Subcutaneous abdominal adipose tissue (tissue), 5 donors: ENCODE measurements around the gene LIX1L.
A peak's percentile ranks its signal among the peaks of the same experiment; 100 is the strongest.
"Not testable (repeated sequence)": the region's sequence is repeated elsewhere in the genome, so short reads cannot be mapped to it uniquely, and the experiment has no call there.

Source experiments
- H3K27ac ChIP-seq: one replicate; pipeline ENCODE4 v1.7.0; 2013; ENCODE audit warnings: low read depth, mild to moderate bottlenecking, inconsistent platforms, low read length, moderate library complexity
- H3K27me3 ChIP-seq, 5 donors: one replicate each; pipeline ENCODE4 v1.7.0; 2013; ENCODE audit warnings: low read length in 5 of 5, inconsistent platforms in 1 of 5; ENCODE audit not compliant: control insufficient read depth in 5 of 5, insufficient read depth in 4 of 5
- H3K36me3 ChIP-seq, 5 donors: one replicate each; pipeline ENCODE4 v1.7.0; 2013; ENCODE audit warnings: low read length in 5 of 5; ENCODE audit not compliant: control insufficient read depth in 5 of 5, insufficient read depth in 5 of 5
- H3K4me1 ChIP-seq, 5 donors: one replicate each; pipeline ENCODE4 v1.7.0; 2013; ENCODE audit warnings: low read length in 5 of 5, mild to moderate bottlenecking in 3 of 5, moderate library complexity in 1 of 5; ENCODE audit not compliant: control insufficient read depth in 5 of 5, insufficient read depth in 5 of 5
- H3K4me3 ChIP-seq, 5 donors: one replicate each; pipeline ENCODE4 v1.7.0; 2013; ENCODE audit warnings: low read length in 5 of 5, low read depth in 1 of 5
- H3K9ac ChIP-seq, 5 donors: one replicate each; pipeline ENCODE4 v1.7.0; 2013; ENCODE audit warnings: low read length in 5 of 5, mild to moderate bottlenecking in 4 of 5, moderate library complexity in 3 of 5
- H3K9me3 ChIP-seq, 5 donors: one replicate each; pipeline ENCODE4 v1.7.0; 2013; ENCODE audit warnings: low read length in 5 of 5; ENCODE audit not compliant: control insufficient read depth in 5 of 5
- donor health status: healthy.
- donor health status: healthy.
- donor health status: healthy.
- donor health status: healthy.
- donor health status: healthy.

The LIX1L gene

DNA sequence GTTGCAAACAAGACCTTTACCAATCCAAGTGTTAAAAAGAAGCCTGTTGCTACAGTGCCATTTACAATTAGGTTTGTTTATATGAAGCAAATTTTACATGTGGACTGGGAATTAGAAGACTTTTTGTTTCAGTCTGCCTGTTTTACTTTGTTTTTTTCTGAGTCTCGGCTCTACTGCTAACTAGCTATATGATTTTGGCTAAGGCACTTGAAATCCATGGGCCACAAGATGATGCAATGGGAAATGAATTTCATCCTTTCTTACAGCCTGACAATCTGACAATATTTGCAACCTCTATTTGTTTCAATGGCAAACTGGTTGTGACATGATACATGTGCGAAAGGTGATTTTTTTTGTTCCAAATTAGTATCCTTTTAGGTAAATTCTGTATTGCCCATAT, 35.6 kb downstream of the LIX1L start:
- Histone ChIP-seq H3K36me3 (peaks cover 0 to 13% (median 2%) of the 10 kb centered on the region in 5 donors), H3K27me3 (no peaks in the 10 kb centered on the region), H3K4me3 (no peak overlapping the region), H3K9me3 (no peaks in the 10 kb centered on the region), H3K4me1 (peaks cover 12 to 36% (median 33%) of the 10 kb centered on the region in 5 donors), H3K27ac (no peak overlapping the region), H3K9ac (no peak overlapping the region)

- not testable (repeated sequence) for H3K27ac ChIP-seq, H3K9me3 ChIP-seq, H3K9ac ChIP-seq, H3K27me3 ChIP-seq, H3K4me3 ChIP-seq
- peaks cover 11 to 29% (median 26%) of the 10 kb centered on the region in 5 donors for H3K4me1 ChIP-seq
- H3K36me3 ChIP-seq, result peaks cover 1 to 20% (median 7%) of the 10 kb centered on the region in 5 donors
Observed at GRCh38 chr1:145920297-145920696, 37.5 kb downstream of the LIX1L start.

DNA sequence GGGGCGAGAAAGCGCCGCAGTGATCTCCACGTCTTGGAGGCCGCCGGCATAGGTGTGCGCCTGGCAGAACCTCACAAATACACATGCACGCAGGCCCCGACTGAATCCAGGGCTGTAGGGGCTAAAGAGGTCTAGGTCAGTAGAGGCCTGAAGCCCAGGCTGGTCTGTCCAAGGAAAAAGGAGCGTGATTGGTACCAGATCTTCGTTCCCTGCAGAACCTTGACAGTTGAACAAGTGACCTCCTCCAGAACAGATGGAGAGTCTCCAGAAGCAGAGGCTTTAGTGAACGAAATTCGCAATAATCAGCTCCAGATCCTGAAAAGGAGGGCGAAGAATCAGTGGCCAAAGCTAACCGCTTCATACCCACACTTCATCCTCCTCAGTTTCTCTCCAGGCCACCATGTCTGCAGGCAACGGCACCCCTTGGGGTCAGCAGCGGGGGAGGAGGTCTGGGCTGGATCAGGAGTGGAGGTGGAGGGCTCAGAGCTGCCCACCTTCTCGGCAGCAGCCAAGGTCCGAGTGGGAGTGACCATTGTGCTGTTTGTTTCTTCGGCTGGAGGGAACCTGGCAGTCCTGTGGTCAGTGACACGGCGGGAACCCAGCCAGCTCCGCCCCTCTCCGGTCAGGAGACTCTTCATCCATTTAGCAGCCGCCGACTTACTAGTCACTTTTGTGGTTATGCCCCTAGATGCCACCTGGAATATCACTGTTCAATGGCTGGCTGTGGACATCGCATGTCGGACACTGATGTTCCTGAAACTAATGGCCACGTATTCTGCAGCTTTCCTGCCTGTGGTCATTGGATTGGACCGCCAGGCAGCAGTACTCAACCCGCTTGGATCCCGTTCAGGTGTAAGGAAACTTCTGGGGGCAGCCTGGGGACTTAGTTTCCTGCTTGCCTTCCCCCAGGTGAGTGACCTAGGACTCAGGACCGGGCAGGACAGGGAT, 38.6 kb downstream of the LIX1L start:
- peaks cover 6 to 28% (median 9%) of the 10 kb centered on the region in 5 donors for H3K36me3 ChIP-seq
- H3K9me3 ChIP-seq, result no peaks in the 10 kb centered on the region
- H3K4me1 ChIP-seq, result peaks cover 11 to 29% (median 26%) of the 10 kb centered on the region in 5 donors
- peak overlapping the region; percentile 77 for H3K27ac ChIP-seq
- H3K27me3 ChIP-seq, result no peaks in the 10 kb centered on the region
- H3K9ac ChIP-seq, result peak overlapping the region in 4 of 5 donors; percentile 82 to 100 (median 98)
- H3K4me3 ChIP-seq, result peak overlapping the region; percentile 90 to 100 (median 99)

- H3K27ac ChIP-seq, result peak within 1 kb of the TSS; percentile 77
- peaks cover 6 to 33% (median 11%) of the 10 kb centered on the region in 5 donors for H3K36me3 ChIP-seq
- H3K27me3 ChIP-seq, result no peaks in the 10 kb centered on the region
- peaks cover 11 to 29% (median 26%) of the 10 kb centered on the region in 5 donors for H3K4me1 ChIP-seq
- peak within 1 kb of the TSS; percentile 90 to 100 (median 99) for H3K4me3 ChIP-seq
- H3K9ac ChIP-seq, result peak within 1 kb of the TSS; percentile 82 to 100 (median 96)
- H3K9me3 ChIP-seq, result no peaks in the 10 kb centered on the region
Observed at GRCh38 chr1:145918144-145918991, 39.4 kb downstream of the LIX1L start, which contains the start of gene PEX11B. PEX11B (minus strand) TSS chr1:145918717; CDS start chr1:145918688, 29 bp downstream.

DNA sequence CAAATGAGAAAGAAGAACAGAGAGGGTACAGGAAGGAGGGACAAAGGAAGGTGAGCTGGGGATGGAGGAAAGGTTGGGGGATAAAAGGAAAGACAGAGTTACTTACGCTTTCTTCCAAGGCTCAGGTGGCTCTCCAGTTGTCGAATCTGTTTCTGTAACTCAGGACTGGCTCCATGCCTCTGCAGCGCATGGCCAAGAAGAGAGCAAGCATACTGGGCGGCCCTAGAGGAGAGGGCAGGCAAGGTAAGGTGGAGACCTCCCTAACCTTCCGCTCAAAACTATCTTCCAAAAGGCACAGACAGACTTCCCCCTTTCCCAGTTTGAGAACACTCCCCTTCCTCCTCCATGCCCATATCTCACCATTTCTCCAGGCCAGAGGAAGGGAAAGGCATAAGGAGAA, 40.2 kb downstream of the LIX1L start:
- peak overlapping the region; percentile 54 for H3K27ac ChIP-seq
- peaks cover 11 to 29% (median 26%) of the 10 kb centered on the region in 5 donors for H3K4me1 ChIP-seq
- no peaks in the 10 kb centered on the region for H3K9me3 ChIP-seq
- H3K9ac ChIP-seq, result peak overlapping the region; percentile 82 to 100 (median 96)
- no peaks in the 10 kb centered on the region for H3K27me3 ChIP-seq
- H3K4me3 ChIP-seq, result peak overlapping the region; percentile 90 to 100 (median 99)
- peaks cover 6 to 41% (median 11%) of the 10 kb centered on the region in 5 donors for H3K36me3 ChIP-seq

DNA sequence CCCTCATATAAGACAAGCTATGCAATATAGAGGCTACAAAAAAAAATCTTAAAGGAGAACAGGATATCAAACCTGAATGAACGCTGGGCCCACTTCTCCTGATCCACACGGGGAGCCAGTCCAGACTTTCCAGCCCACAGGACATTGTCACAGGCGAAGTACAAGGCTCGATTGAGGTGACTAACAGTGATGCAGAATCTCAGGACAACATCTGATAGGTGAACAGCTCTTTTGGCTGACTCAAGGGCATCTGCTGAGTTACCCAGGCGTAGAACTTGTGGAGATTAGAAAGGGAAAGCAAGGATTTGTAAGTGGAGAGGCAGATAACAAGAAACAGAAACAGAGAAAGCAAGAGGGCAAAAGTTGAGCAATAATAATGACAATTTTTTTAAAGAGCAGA, 41.1 kb downstream of the LIX1L start:
- Histone ChIP-seq H3K9ac (no peak overlapping the region), H3K36me3 (peaks cover 13 to 49% (median 19%) of the 10 kb centered on the region in 5 donors), H3K4me3 (no peak overlapping the region), H3K4me1 (peaks cover 11 to 29% (median 26%) of the 10 kb centered on the region in 5 donors), H3K27me3 (no peaks in the 10 kb centered on the region), H3K9me3 (no peaks in the 10 kb centered on the region), H3K27ac (no peak overlapping the region)

DNA sequence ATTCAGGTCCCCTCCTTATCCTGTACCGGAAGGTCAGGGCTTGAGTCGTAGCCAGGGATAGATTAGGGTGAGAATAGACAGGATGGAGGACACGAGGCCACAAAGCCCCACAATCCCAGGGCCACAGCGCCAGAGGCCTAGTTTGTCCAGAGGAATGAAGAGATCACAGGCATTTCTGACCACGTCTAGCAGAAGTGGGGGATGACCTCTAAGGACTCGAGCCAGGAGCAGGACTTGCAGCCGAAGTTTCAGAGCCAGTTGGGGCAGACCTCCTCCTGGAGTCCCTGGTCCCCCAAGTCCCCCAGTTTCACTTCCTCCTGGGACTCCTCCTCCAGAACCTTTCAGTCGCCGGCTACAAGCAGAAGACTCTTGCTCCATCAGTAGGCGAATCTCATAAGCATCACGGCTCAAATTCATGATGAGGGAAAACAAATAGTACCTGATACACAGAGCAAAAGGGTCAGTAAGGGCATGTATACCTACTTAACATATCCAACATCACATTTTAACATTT, 45.6 kb downstream of the LIX1L start:
- Histone ChIP-seq H3K27ac (no peak overlapping the region), H3K4me3 (no peak overlapping the region)

DNA sequence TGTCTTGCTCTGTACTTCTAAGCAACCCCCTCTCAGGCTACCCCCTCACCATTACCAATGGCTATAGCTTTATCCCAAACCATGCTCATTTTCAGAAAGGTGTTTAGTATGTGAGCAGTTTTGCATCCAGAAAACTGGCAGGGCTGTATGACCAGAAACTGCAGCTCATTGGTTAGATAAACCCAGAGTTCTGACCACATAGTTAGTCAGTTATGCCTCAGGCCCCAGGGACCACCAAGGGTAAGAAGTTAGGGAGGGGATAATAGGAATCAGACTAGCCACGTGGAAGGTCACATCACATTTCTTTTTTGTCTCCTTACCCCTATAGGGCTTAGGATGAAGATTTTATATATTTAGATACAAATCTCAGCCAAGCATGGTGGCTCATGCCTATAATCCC, 49.2 kb downstream of the LIX1L start:
- Histone ChIP-seq H3K9ac (no peak overlapping the region), H3K36me3 (peaks cover 15 to 31% (median 19%) of the 10 kb centered on the region in 5 donors), H3K27ac (no peak overlapping the region), H3K9me3 (no peaks in the 10 kb centered on the region), H3K4me3 (no peak overlapping the region), H3K27me3 (no peaks in the 10 kb centered on the region), H3K4me1 (peaks cover 0 to 14% (median 4%) of the 10 kb centered on the region in 5 donors)

More for the DNA sequence above, 45.6 kb downstream of the LIX1L start:
- no peak overlapping the region for H3K9ac ChIP-seq
- H3K36me3 ChIP-seq, result peaks cover 21 to 62% (median 30%) of the 10 kb centered on the region in 5 donors
- no peaks in the 10 kb centered on the region for H3K27me3 ChIP-seq
- no peaks in the 10 kb centered on the region for H3K9me3 ChIP-seq
- H3K4me1 ChIP-seq, result peaks cover 0 to 14% (median 5%) of the 10 kb centered on the region in 5 donors

GRCh38 chr1:145906954-145907753, 50.7 kb downstream of the LIX1L start:
- Histone ChIP-seq H3K4me3 (no peak overlapping the region), H3K4me1 (peaks cover 0 to 14% (median 4%) of the 10 kb centered on the region in 5 donors), H3K9me3 (no peaks in the 10 kb centered on the region), H3K27ac (no peak overlapping the region), H3K27me3 (no peaks in the 10 kb centered on the region), H3K36me3 (peaks cover 11 to 16% (median 15%) of the 10 kb centered on the region in 5 donors), H3K9ac (peak overlapping the region in 1 of 5 donors; percentile 10)
